Erythroblast (primary cell): ENCODE data around the gene OR5B17.
"Not testable (repeated sequence)": the region's sequence is repeated elsewhere in the genome, so short reads cannot be mapped to it uniquely, and the experiment has no call there.

Source experiments
- GATA1 ChIP-seq: IDR thresholded peaks from 2 replicates; pipeline ENCODE4 v1.6.1; 2011; ENCODE audit warnings: low read depth, mild to moderate bottlenecking, control low read depth, low read length, moderate library complexity
- POLR2A ChIP-seq: IDR thresholded peaks from 2 replicates; pipeline ENCODE4 v1.6.1; 2011; ENCODE audit warnings: mild to moderate bottlenecking, low read length

- not testable (repeated sequence) for TF ChIP-seq POLR2A, GATA1
Observed at GRCh38 chr11:58399622-58400021, 40.8 kb upstream of the OR5B17 start.
